B cell (primary cell): ENCODE results near the gene SDCCAG8. TPM values are rescaled to one million over a fixed set of nuclear protein-coding genes. Genes with fewer than 3 reads are reported as not detected.

Experiments used
- ATAC-seq: fragments of 200-7000 bp; cut with Tn5 transposase; one replicate; pipeline ENCODE4 v1.10.0; 2021; ENCODE audit warnings: low read depth, mild to moderate bottlenecking, moderate number of reproducible peaks, moderate library complexity
- CTCF ChIA-PET: fragments of 350-600 bp; sonication (Branson Sonifier 250); formaldehyde crosslinking; loops from one replicate; lab custom pipeline; 2021; ENCODE audit warnings: antibody characterized with exemption, inconsistent platforms; lab: Charles Lee
- POLR2A ChIA-PET: fragments of 350-600 bp; sonication (Branson Sonifier 250); formaldehyde crosslinking; loops from one replicate; lab custom pipeline; 2021; ENCODE audit warnings: antibody characterized with exemption; lab: Charles Lee
- DNase-seq: peaks from one replicate; pipeline ENCODE4 v3.0.0; 2013
- H2AFZ ChIP-seq: 2 replicates; pipeline ENCODE4 v1.6.1; 2012; ENCODE audit warnings: mild to moderate bottlenecking, low read depth, low read length; ENCODE audit not compliant: insufficient read depth, poor library complexity, severe bottlenecking
- H3K27ac ChIP-seq, 2 donors: 1 replicate in 1 of 2; 2 replicates in 1 of 2; pipeline ENCODE4 v1.5.1; 2012 to 2013; ENCODE audit warnings: low read length in 2 of 2, mild to moderate bottlenecking in 2 of 2, moderate library complexity in 1 of 2
- H3K27me3 ChIP-seq, 4 experiments: fragments of 200-600 bp in 1 of 4; sonication (generic) in 1 of 4; replicated peaks in 1 of 4; 1 replicate in 2 of 4; 2 replicates in 2 of 4; pipeline versions ENCODE4 v1.6.1 to v1.7.0; 2013 to 2016; ENCODE audit warnings: low read length in 3 of 4, mild to moderate bottlenecking in 2 of 4, mixed read lengths in 1 of 4, moderate library complexity in 1 of 4; ENCODE audit not compliant: insufficient read depth in 4 of 4, control insufficient read depth in 3 of 4; ENCODE audit errors: control extremely low read depth in 1 of 4
- H3K36me3 ChIP-seq, 2 experiments: replicated peaks in 1 of 2; 1 replicate in 1 of 2; 2 replicates in 1 of 2; pipeline versions ENCODE4 v1.6.1 to v1.7.1; 2013; ENCODE audit warnings: low read length in 1 of 2; ENCODE audit not compliant: insufficient read depth in 2 of 2, control insufficient read depth in 1 of 2; ENCODE audit errors: control extremely low read depth in 1 of 2, extremely low read depth in 1 of 2
- H3K4me1 ChIP-seq, 2 donors: fragments of 200-600 bp in 1 of 2; sonication (generic) in 1 of 2; 1 replicate in 1 of 2; 2 replicates in 1 of 2; pipeline versions ENCODE4 v1.5.1 to v1.6.1; 2013 to 2017; ENCODE audit warnings: low read length in 2 of 2; ENCODE audit not compliant: control insufficient read depth in 2 of 2, insufficient read depth in 2 of 2
- H3K4me2 ChIP-seq: replicated peaks from 2 replicates; pipeline ENCODE3; 2012; ENCODE audit warnings: mild to moderate bottlenecking, low read depth, low read length; ENCODE audit not compliant: poor library complexity, severe bottlenecking
- H3K4me3 ChIP-seq, 5 experiments: fragments of 200-600 bp in 1 of 5; sonication (generic) in 1 of 5; 1 replicate in 3 of 5; 2 replicates in 2 of 5; pipeline versions ENCODE4 v1.5.1 to v1.7.0; 2011 to 2016; ENCODE audit warnings: low read length in 4 of 5, mild to moderate bottlenecking in 4 of 5, low read depth in 2 of 5, control low read depth in 1 of 5, moderate library complexity in 1 of 5; ENCODE audit not compliant: insufficient read depth in 1 of 5; ENCODE audit errors: control extremely low read depth in 1 of 5, extremely low read depth in 1 of 5
- H3K79me2 ChIP-seq: fragments of 200-600 bp; sonication (generic); one replicate; pipeline ENCODE4 v1.6.0; 2016; ENCODE audit warnings: low read length; ENCODE audit not compliant: control insufficient read depth, insufficient read depth
- H3K9ac ChIP-seq: fragments of 200-600 bp; sonication (generic); 2 replicates; pipeline ENCODE4 v1.6.1; 2017; ENCODE audit warnings: mild to moderate bottlenecking, low read length, moderate library complexity
- H3K9me3 ChIP-seq, 3 donors: one replicate each; pipeline versions ENCODE4 v1.6.1 to v1.7.1; 2013; ENCODE audit warnings: low read length in 2 of 3; ENCODE audit not compliant: control insufficient read depth in 2 of 3, insufficient read depth in 1 of 3; ENCODE audit errors: control extremely low read depth in 1 of 3
- H4K20me1 ChIP-seq: 2 replicates; pipeline ENCODE4 v1.6.0; 2012; ENCODE audit warnings: mild to moderate bottlenecking, low read length; ENCODE audit not compliant: insufficient read depth, control insufficient read depth, poor library complexity, severe bottlenecking
- H3K27ac Mint-ChIP-seq: one replicate; pipeline ENCODE4 v1.8.0; 2021; ENCODE audit warnings: mixed read lengths
- H3K27me3 Mint-ChIP-seq: one replicate; pipeline ENCODE4 v1.8.0; 2021; ENCODE audit warnings: mixed read lengths
- H3K4me1 Mint-ChIP-seq: one replicate; pipeline ENCODE4 v1.8.0; 2021; ENCODE audit warnings: mixed read lengths
- H3K4me3 Mint-ChIP-seq: one replicate; pipeline ENCODE4 v1.8.0; 2021; ENCODE audit warnings: mixed read lengths
- H3K9me3 Mint-ChIP-seq: one replicate; pipeline ENCODE4 v1.8.0; 2022; ENCODE audit warnings: mixed read lengths; ENCODE audit not compliant: insufficient read depth
- CTCF ChIP-seq: fragments of 200-600 bp; IDR thresholded peaks from one replicate; pipeline ENCODE4 v1.8.0; 2022; ENCODE audit warnings: antibody characterized with exemption, mild to moderate bottlenecking
- EZH2 ChIP-seq: IDR thresholded peaks from 2 replicates; pipeline ENCODE4 v1.6.1; 2012; ENCODE audit warnings: borderline replicate concordance, low read depth, mild to moderate bottlenecking, moderate library complexity, low read length; ENCODE audit not compliant: insufficient read depth, poor library complexity, severe bottlenecking
- WGBS: methylation state at CpG from one replicate; pipeline ENCODE4 v1.1.5; 2013; ENCODE audit warnings: missing lambda C conversion rate; ENCODE audit not compliant: insufficient coverage; 5-methylcytosine and 5-hydroxymethylcytosine counted together
- intact Hi-C: fragments of 100-400 bp; cut with micrococcal nuclease; formaldehyde crosslinking; loops from one replicate; pipeline ENCODE4 v1.10.0; 2022
- polyA plus RNA-seq: library from polyadenylated mRNA; depleted of rRNA; stranded (reverse); fragments of >200 nt; gene quantifications from 2 replicates; pipeline ENCODE4 v1.2.3, GENCODE V29; 2012
- total RNA-seq, 2 donors: library from RNA; stranded (reverse); fragments of 120-200 nt in 1 of 2; gene quantifications; 1 replicate in 1 of 2; 2 replicates in 1 of 2; pipeline versions ENCODE4 v1.2.3 to v1.2.4, GENCODE V29; 2013 to 2022

Gene SDCCAG8
- total and polyA plus RNA-seq, 2 donors (not counting 1 experiment from before 2014, with no cell fraction given): 37.1 to 60.7 TPM

GRCh38 chr1:243349128-243349527, 93.3 kb downstream of the SDCCAG8 start:
- no peaks in the 10 kb centered on the region for H3K9me3 Mint-ChIP-seq
- CTCF ChIA-PET: no interaction called here
- ATAC-seq (no peak), DNase-seq (no peak)
- Histone ChIP-seq H3K27me3 (no peaks in the 10 kb centered on the region), H3K4me3 (no peak overlapping the region), H3K9me3 (no peaks in the 10 kb centered on the region), H2AFZ (no peak overlapping the region), H3K4me2 (no peak overlapping the region), H3K79me2 (no peaks in the 10 kb centered on the region), H3K9ac (no peak overlapping the region), H3K36me3 (peaks cover 0 to 2% of the 10 kb centered on the region in 2 experiments), H3K4me1 (peaks cover 0 to 3% of the 10 kb centered on the region in 2 donors), H3K27ac (no peak overlapping the region), H4K20me1 (no peaks in the 10 kb centered on the region)
- H3K27ac Mint-ChIP-seq: no peak overlapping the region
- peaks cover 8% of the 10 kb centered on the region for H3K4me1 Mint-ChIP-seq
- no peak overlapping the region for H3K4me3 Mint-ChIP-seq
- POLR2A ChIA-PET: no interaction called here
- no peaks in the 10 kb centered on the region for H3K27me3 Mint-ChIP-seq
- WGBS: no CpG with 5 or more reads among the region's 1 CpG
- intact Hi-C loops: no loop called here
- TF ChIP-seq CTCF: no peak
- no peak for TF ChIP-seq EZH2

GRCh38 chr1:243351337-243351736, 95.5 kb downstream of the SDCCAG8 start:
- no CpG with 5 or more reads among the region's 2 CpGs for WGBS
- H3K4me1 Mint-ChIP-seq: peaks cover 15% of the 10 kb centered on the region
- peaks cover 3 to 9% of the 10 kb centered on the region in 2 donors for H3K4me1 ChIP-seq
- no peak overlapping the region for H3K9ac ChIP-seq
- H3K36me3 ChIP-seq: peaks cover 0 to 2% of the 10 kb centered on the region in 2 experiments
- H3K9me3 ChIP-seq: no peaks in the 10 kb centered on the region
- no peak overlapping the region for H3K4me3 Mint-ChIP-seq
- POLR2A ChIA-PET: no interaction called here
- no peak overlapping the region for H3K4me3 ChIP-seq
- intact Hi-C loops: no loop called here
- no peaks in the 10 kb centered on the region for H3K27me3 Mint-ChIP-seq
- H3K27me3 ChIP-seq: no peaks in the 10 kb centered on the region
- no peak overlapping the region for H3K27ac Mint-ChIP-seq
- no peak for TF ChIP-seq CTCF
- no peak for TF ChIP-seq EZH2
- no peaks in the 10 kb centered on the region for H3K9me3 Mint-ChIP-seq
- no peak overlapping the region for H2AFZ ChIP-seq
- ATAC-seq: no peak
- CTCF ChIA-PET: no interaction called here
- H3K79me2 ChIP-seq: no peaks in the 10 kb centered on the region
- DNase-seq: no peak
- H3K27ac ChIP-seq: no peak overlapping the region
- H4K20me1 ChIP-seq: no peaks in the 10 kb centered on the region
- no peak overlapping the region for H3K4me2 ChIP-seq
